ENCODE results near the gene DNAH12. TPM values are rescaled to one million over a fixed set of nuclear protein-coding genes. Genes with fewer than 3 reads are reported as not detected.
"Not testable (repeated sequence)": the region's sequence is repeated elsewhere in the genome, so short reads cannot be mapped to it uniquely, and the experiment has no call there.

The DNAH12 gene
- total RNA-seq, 1 donor from 2014 or later: not detected

- H3K4me3 Mint-ChIP-seq; H3K27ac Mint-ChIP-seq; H3K27me3 Mint-ChIP-seq; H3K36me3 Mint-ChIP-seq (ENCODE audit: low read depth); intact Hi-C loops (cut with micrococcal nuclease); DNase-seq; H3K9me3 Mint-ChIP-seq; H3K4me1 Mint-ChIP-seq: not testable (repeated sequence)
Measured at GRCh38 chr3:57477193-57477592, 67.0 kb downstream of the DNAH12 start.

DNA sequence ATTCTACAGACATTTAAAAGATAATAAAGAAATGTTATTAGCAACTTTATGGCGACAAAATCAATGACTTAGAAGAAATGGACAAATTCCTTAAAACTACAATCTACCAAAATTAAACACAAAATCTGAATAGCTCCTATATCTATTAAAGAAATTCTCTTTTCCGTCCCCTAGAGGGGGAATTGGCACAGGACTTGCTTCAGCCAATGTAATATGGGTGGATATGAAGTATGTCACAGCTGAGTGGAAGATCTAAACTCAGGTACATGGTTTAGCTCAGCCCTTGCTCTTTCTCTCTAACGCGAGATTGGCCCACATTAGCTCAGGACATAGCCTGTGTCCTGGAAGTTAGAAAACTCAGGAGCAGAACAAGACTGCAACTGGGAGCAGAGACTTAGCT lies 79.3 kb downstream of the DNAH12 start:
- Mint-ChIP-seq H3K4me1 (no peaks in the 10 kb centered on the region), H3K4me3 (no peak overlapping the region), H3K27me3 (peaks cover 14% of the 10 kb centered on the region), H3K27ac (no peak overlapping the region), H3K9me3 (no peaks in the 10 kb centered on the region), H3K36me3 (ENCODE audit: low read depth) (no peaks in the 10 kb centered on the region)
- no peak for DNase-seq
- intact Hi-C loops (cut with micrococcal nuclease): no loop called here

DNA sequence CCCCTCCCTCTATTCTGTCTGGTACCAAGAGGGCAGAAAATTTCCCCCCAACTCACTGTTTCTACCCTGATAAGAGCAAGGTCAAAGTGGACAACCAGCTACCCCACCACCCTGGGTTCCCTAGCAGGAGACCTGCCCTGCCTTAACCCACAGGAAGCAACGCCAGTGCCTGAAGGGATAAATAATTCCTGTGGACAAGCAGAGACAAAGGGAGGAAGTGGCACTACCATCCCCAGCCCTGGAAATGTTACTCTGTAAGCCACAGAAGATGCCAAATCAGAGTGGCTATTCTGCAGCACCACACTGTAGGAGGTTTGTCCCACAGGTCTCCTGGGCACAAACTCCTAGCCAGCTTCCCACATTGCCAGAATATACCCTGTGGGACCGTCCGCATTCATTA lies 80.1 kb downstream of the DNAH12 start:
- no peak overlapping the region for H3K4me3 Mint-ChIP-seq
- H3K27me3 Mint-ChIP-seq: peaks cover 12% of the 10 kb centered on the region
- intact Hi-C loops (cut with micrococcal nuclease): no loop called here
- H3K4me1 Mint-ChIP-seq: no peaks in the 10 kb centered on the region
- no peaks in the 10 kb centered on the region for H3K36me3 Mint-ChIP-seq (ENCODE audit: low read depth)
- H3K27ac Mint-ChIP-seq: no peak overlapping the region
- no peak for DNase-seq
- H3K9me3 Mint-ChIP-seq: no peaks in the 10 kb centered on the region

GRCh38 chr3:57451150-57451846 lies 92.8 kb downstream of the DNAH12 start:
- intact Hi-C loops (cut with micrococcal nuclease): no loop called here
- Mint-ChIP-seq H3K27me3 (peaks cover 1% of the 10 kb centered on the region), H3K36me3 (ENCODE audit: low read depth) (no peaks in the 10 kb centered on the region), H3K4me3 (no peak overlapping the region), H3K27ac (no peak overlapping the region), H3K4me1 (no peaks in the 10 kb centered on the region), H3K9me3 (no peaks in the 10 kb centered on the region)
- no peak for DNase-seq

DNA sequence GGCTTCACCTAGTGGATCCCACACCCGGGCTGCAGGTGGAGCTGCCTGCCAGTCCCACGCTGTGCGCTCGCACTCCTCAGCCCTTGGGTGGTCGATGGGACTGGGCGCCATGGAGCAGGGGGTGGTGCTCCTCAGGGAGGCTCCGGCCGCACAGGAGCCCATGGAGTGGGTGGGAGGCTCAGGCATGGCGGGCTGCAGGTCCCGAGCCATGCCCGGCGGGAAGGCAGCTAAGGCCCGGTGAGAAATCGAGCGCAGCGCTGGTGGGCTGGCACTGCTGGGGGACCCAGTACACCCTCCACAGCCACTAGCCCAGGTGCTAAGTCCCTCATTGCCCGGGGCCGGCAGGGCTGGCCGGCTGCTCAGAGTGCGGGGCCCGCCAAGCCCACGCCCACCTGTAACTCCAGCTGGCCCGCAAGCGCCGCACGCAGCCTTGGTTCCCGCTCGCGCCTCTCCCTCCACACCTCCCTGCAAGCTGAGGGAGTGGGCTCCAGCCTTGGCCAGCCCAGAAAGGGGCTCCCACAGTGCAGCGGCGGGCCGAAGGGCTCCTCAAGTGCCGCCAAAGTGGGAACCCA lies 94.8 kb downstream of the DNAH12 start:
- H3K36me3 Mint-ChIP-seq (ENCODE audit: low read depth); H3K4me3 Mint-ChIP-seq; H3K4me1 Mint-ChIP-seq; H3K27ac Mint-ChIP-seq; intact Hi-C loops (cut with micrococcal nuclease); DNase-seq; H3K27me3 Mint-ChIP-seq; H3K9me3 Mint-ChIP-seq: not testable (repeated sequence)

GRCh38 chr3:57448489-57448888 lies 95.7 kb downstream of the DNAH12 start:
- not testable (repeated sequence) for H3K27ac Mint-ChIP-seq, H3K4me3 Mint-ChIP-seq

DNA sequence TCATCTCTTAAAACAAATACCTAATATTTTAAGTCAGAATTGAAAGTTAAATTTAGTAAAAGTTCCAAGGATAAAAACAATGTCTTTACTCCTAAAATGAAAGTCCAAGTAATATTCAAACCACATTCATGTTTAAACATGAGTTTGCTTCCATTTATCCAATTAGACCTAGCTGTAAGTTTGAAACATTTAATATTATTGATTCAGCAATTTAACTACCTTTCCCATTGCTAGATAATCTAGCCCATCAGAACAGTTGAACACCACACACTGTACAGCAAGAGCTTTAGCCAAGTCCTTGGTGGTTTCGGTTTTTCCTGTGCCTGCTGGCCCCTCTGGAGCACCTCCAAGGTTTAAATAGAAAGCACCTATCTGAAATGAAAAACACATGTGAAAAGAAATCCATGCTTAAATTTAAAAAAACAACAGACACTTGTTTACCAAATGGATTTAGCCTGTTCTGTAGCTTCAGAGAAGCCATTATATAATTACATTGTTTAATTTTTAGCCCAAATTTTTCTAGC lies 97.8 kb downstream of the DNAH12 start:
- Mint-ChIP-seq H3K27me3 (peaks cover 9% of the 10 kb centered on the region), H3K4me3 (no peak overlapping the region), H3K27ac (no peak overlapping the region), H3K4me1 (no peaks in the 10 kb centered on the region), H3K9me3 (no peaks in the 10 kb centered on the region), H3K36me3 (ENCODE audit: low read depth) (no peaks in the 10 kb centered on the region)
- intact Hi-C loops (cut with micrococcal nuclease): no loop called here
- no peak for DNase-seq

More at GRCh38 chr3:57448489-57448888, 95.7 kb downstream of the DNAH12 start:
- intact Hi-C loops (cut with micrococcal nuclease); H3K4me1 Mint-ChIP-seq; H3K9me3 Mint-ChIP-seq; DNase-seq; H3K27me3 Mint-ChIP-seq; H3K36me3 Mint-ChIP-seq (ENCODE audit: low read depth): not testable (repeated sequence)

DNA sequence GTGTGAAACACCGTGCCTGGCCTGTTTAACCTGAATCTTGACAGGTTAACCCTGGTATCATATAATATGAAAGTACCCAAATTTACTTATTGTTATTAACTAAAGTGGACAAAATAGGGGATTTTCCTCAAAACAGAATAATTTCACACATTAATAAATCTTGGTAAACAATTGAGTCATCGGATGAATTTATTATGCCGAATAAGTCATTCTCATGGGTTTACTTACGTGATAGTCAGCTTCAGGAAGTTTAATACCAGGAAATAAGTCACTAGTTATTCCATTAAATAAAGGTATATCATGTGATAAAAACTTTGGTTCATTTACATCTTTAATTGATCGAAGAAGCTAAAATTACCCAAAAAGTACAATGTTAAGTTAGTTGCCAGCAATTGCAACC lies 99.7 kb downstream of the DNAH12 start:
- Mint-ChIP-seq H3K9me3 (peaks cover 3% of the 10 kb centered on the region), H3K27ac (no peak overlapping the region), H3K4me1 (no peaks in the 10 kb centered on the region), H3K36me3 (ENCODE audit: low read depth) (no peaks in the 10 kb centered on the region), H3K27me3 (peaks cover 21% of the 10 kb centered on the region), H3K4me3 (no peak overlapping the region)
- DNase-seq: no peak
- intact Hi-C loops (cut with micrococcal nuclease): no loop called here

- intact Hi-C loops (cut with micrococcal nuclease); H3K4me3 Mint-ChIP-seq; H3K36me3 Mint-ChIP-seq (ENCODE audit: low read depth); DNase-seq; H3K9me3 Mint-ChIP-seq; H3K27ac Mint-ChIP-seq; H3K4me1 Mint-ChIP-seq: not testable (repeated sequence)
- peaks cover 27% of the 10 kb centered on the region for H3K27me3 Mint-ChIP-seq
Measured at GRCh38 chr3:57440144-57440543, 104.0 kb downstream of the DNAH12 start.

DNA sequence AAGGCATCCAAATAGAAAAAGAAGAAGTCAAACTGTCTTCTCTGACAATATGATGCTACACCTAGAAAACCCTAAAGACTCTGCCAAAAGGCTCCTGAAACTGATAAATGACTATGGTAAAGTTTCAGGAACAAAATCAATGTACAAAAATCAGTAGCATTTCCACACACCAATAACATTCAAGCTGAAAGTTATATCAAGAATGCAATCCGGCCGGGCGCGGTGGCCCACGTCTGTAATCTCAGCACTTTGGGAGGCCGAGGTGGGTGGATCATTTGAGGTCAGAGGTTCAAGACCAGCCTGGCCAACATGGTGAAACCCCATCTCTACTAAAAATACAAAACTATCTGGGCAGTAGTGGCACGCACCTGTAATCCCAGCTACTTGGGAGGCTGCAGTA lies 105.7 kb downstream of the DNAH12 start:
- DNase-seq; H3K4me3 Mint-ChIP-seq; intact Hi-C loops (cut with micrococcal nuclease); H3K27ac Mint-ChIP-seq; H3K9me3 Mint-ChIP-seq; H3K36me3 Mint-ChIP-seq (ENCODE audit: low read depth); H3K4me1 Mint-ChIP-seq: not testable (repeated sequence)
- peaks cover 25% of the 10 kb centered on the region for H3K27me3 Mint-ChIP-seq

- Mint-ChIP-seq H3K27ac (no peak overlapping the region), H3K9me3 (peaks cover 4% of the 10 kb centered on the region), H3K27me3 (peaks cover 21% of the 10 kb centered on the region), H3K4me3 (no peak overlapping the region), H3K36me3 (ENCODE audit: low read depth) (no peaks in the 10 kb centered on the region), H3K4me1 (no peaks in the 10 kb centered on the region)
- DNase-seq: no peak
- intact Hi-C loops (cut with micrococcal nuclease): no loop called here
Measured at GRCh38 chr3:57436195-57436761, 107.9 kb downstream of the DNAH12 start.

GRCh38 chr3:57434041-57434440 lies 110.1 kb downstream of the DNAH12 start:
- Mint-ChIP-seq H3K4me1 (no peaks in the 10 kb centered on the region), H3K27ac (no peak overlapping the region), H3K36me3 (ENCODE audit: low read depth) (no peaks in the 10 kb centered on the region), H3K27me3 (peaks cover 14% of the 10 kb centered on the region), H3K4me3 (no peak overlapping the region), H3K9me3 (no peaks in the 10 kb centered on the region)
- no peak for DNase-seq
- intact Hi-C loops (cut with micrococcal nuclease): no loop called here

DNA sequence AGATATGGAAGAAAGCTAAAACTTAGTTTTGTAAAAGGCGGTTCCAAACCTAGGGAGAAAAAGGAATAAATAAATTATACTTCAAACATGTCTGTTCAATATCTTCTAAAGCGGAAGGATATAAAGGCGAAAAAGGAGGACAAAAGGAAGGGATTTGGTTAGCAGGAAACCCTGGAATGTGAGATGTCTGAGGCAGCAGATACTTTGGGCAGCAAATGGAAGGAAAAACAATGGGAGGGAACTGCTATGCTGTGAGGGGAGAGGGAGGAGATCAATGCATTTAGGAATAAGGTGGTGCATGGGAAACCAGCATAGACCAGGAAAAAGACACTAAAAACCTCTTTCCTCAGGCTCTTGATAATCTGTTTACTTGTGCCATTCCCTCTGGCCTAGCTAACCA lies 120.8 kb downstream of the DNAH12 start:
- peaks cover 7% of the 10 kb centered on the region for H3K27me3 Mint-ChIP-seq
- no peak overlapping the region for H3K4me3 Mint-ChIP-seq
- no peak overlapping the region for H3K27ac Mint-ChIP-seq
- H3K36me3 Mint-ChIP-seq (ENCODE audit: low read depth): no peaks in the 10 kb centered on the region
- intact Hi-C loops (cut with micrococcal nuclease): no loop called here
- no peaks in the 10 kb centered on the region for H3K9me3 Mint-ChIP-seq
- H3K4me1 Mint-ChIP-seq: no peaks in the 10 kb centered on the region
- no peak for DNase-seq

DNA sequence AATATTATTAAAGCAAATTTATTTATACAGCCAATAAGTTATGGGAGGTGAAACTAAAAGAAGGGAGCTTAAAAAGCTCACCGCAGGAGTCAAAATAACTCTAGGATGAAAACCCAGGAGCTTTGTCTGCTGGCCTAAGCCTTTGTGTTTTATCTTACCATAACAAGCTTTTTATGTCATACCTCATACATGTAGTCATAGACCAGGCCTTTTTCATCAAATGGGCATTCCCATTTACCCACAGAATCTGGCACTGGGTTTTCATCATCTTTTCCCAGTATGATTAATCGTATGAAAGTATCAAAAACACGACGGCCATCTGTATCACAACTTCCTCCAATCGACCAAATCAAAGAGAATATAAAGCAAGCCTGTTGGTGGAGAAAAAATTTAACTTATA lies 122.8 kb downstream of the DNAH12 start:
- DNase-seq: no peak
- Mint-ChIP-seq H3K9me3 (no peaks in the 10 kb centered on the region), H3K4me3 (no peak overlapping the region), H3K27me3 (peaks cover 7% of the 10 kb centered on the region), H3K36me3 (ENCODE audit: low read depth) (no peaks in the 10 kb centered on the region), H3K27ac (no peak overlapping the region), H3K4me1 (no peaks in the 10 kb centered on the region)
- intact Hi-C loops (cut with micrococcal nuclease): no loop called here
